Peyer's patch (tissue), 4 donors: ENCODE measurements around the gene DOLK.

Experiments
- POLR2A ChIP-seq, 2 donors: fragments of 450-650 bp; IDR thresholded peaks; one replicate each; pipeline ENCODE4 v1.5.1; 2017; ENCODE audit warnings: antibody characterized with exemption in 2 of 2, mild to moderate bottlenecking in 2 of 2, moderate library complexity in 2 of 2
- TF ChIP-seq, protein P1 (sequence below), 6 experiments: fragments of 450-650 bp in 4 of 6; fragments of 200-600 bp in 2 of 6; sonication (generic) in 1 of 6; IDR thresholded peaks; one replicate each; pipeline ENCODE4 v1.5.1; 2017 to 2019; ENCODE audit warnings: antibody characterized with exemption in 6 of 6, mild to moderate bottlenecking in 3 of 6, moderate library complexity in 1 of 6

DNA sequence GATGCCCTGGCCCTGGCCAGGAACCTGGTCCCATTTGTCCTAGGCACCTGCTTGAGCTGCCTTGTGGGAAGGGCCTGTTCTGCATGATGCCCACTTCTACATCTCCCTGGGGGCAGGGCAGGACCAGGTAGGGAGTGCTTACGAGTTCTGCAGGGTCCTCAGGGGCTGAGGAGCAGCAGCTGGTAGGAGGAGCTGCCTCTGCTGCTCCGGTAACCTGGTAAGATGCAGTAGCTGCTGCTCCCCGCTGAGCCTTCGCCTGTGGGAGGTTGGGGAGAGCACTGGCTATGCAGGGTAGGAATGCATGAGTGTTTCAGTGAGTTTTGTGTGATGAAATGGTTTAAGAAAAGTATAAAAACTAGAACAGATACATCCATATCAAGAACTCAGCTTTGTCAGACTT lies 51.8 kb downstream of the DOLK start:
- TF ChIP-seq, protein P1, sequence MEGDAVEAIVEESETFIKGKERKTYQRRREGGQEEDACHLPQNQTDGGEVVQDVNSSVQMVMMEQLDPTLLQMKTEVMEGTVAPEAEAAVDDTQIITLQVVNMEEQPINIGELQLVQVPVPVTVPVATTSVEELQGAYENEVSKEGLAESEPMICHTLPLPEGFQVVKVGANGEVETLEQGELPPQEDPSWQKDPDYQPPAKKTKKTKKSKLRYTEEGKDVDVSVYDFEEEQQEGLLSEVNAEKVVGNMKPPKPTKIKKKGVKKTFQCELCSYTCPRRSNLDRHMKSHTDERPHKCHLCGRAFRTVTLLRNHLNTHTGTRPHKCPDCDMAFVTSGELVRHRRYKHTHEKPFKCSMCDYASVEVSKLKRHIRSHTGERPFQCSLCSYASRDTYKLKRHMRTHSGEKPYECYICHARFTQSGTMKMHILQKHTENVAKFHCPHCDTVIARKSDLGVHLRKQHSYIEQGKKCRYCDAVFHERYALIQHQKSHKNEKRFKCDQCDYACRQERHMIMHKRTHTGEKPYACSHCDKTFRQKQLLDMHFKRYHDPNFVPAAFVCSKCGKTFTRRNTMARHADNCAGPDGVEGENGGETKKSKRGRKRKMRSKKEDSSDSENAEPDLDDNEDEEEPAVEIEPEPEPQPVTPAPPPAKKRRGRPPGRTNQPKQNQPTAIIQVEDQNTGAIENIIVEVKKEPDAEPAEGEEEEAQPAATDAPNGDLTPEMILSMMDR (IDR thresholded peaks at IDR 0.05), result no peak
- no peak for TF ChIP-seq POLR2A (IDR thresholded peaks at IDR 0.05)
